Caco-2 (cell line): ENCODE measurements around the gene HOXD12. TPM values are rescaled to one million over a fixed set of nuclear protein-coding genes. Genes with fewer than 3 reads are reported as not detected.

Experiments used
- BruUV-seq: library from RNA; stranded (reverse); fragments of 400-500 nt; replicated peaks from 2 replicates; lab custom pipeline; 2021; lab: Mats Ljungman, UMichigan
- CTCF ChIA-PET: fragments of 300-600 bp; sonication (Branson Sonifier 250); formaldehyde crosslinking; loops from one replicate; lab custom pipeline; 2022; ENCODE audit warnings: antibody characterized with exemption; lab: Charles Lee
- POLR2A ChIA-PET: fragments of 300-600 bp; sonication (Branson Sonifier 250); formaldehyde crosslinking; loops from one replicate; lab custom pipeline; 2022; ENCODE audit warnings: antibody characterized with exemption; lab: Charles Lee
- DNase-seq, 2 experiments: peaks; one replicate each; pipeline versions ENCODE4 v3.0.0 to v3.0.0-alpha.2; 2020 to 2022
- H3K27me3 ChIP-seq: replicated peaks from 2 replicates; pipeline ENCODE4 v1.6.0; 2011; ENCODE audit warnings: low read length; ENCODE audit not compliant: control insufficient read depth, insufficient read depth
- H3K36me3 ChIP-seq: 2 replicates; pipeline ENCODE4 v1.5.1; 2011; ENCODE audit warnings: low read length; ENCODE audit not compliant: control insufficient read depth, insufficient read depth
- H3K4me1 ChIP-seq: fragments of 250-450 bp; sonication (Bioruptor Pico); 2 replicates; pipeline ENCODE4 v1.5.1; 2020; ENCODE audit warnings: mild to moderate bottlenecking
- H3K4me3 ChIP-seq: 2 replicates; pipeline ENCODE4 v1.5.1; 2011; ENCODE audit warnings: low read depth, mild to moderate bottlenecking, control low read depth, low read length
- H3K9me3 ChIP-seq: fragments of 250-450 bp; sonication (Bioruptor Pico); 2 replicates; pipeline ENCODE4 v1.5.1; 2020; ENCODE audit warnings: mild to moderate bottlenecking, moderate library complexity
- H3K27ac Mint-ChIP-seq: one replicate; pipeline ENCODE4 v1.8.0; 2022; ENCODE audit warnings: mixed read lengths; ENCODE audit not compliant: unreplicated experiment
- H3K27me3 Mint-ChIP-seq: one replicate; pipeline ENCODE4 v1.8.0; 2022; ENCODE audit warnings: mixed read lengths; ENCODE audit not compliant: insufficient read depth, unreplicated experiment
- H3K36me3 Mint-ChIP-seq: one replicate; pipeline ENCODE4 v1.8.0; 2022; ENCODE audit warnings: mild to moderate bottlenecking, mixed read lengths; ENCODE audit not compliant: insufficient read depth, unreplicated experiment
- H3K4me1 Mint-ChIP-seq: one replicate; pipeline ENCODE4 v1.8.0; 2022; ENCODE audit warnings: low read depth, mixed read lengths; ENCODE audit not compliant: unreplicated experiment
- H3K4me3 Mint-ChIP-seq: one replicate; pipeline ENCODE4 v1.8.0; 2022; ENCODE audit warnings: mild to moderate bottlenecking, moderate library complexity, mixed read lengths; ENCODE audit not compliant: unreplicated experiment
- H3K9me3 Mint-ChIP-seq: one replicate; pipeline ENCODE4 v1.8.0; 2022; ENCODE audit warnings: mixed read lengths; ENCODE audit not compliant: unreplicated experiment
- intact Hi-C: fragments of 100-400 bp; cut with micrococcal nuclease; formaldehyde crosslinking; loops from one replicate; pipeline ENCODE4 v1.10.0; 2022; ENCODE audit not compliant: unreplicated experiment
- total RNA-seq: library from RNA; stranded (reverse); gene quantifications from 2 replicates; pipeline ENCODE4 v1.2.3, GENCODE V29; 2022
- TF ChIP-seq, protein P1 (sequence below), 2 experiments: fragments of 200-600 bp in 1 of 2; IDR thresholded peaks; 1 replicate in 1 of 2; 2 replicates in 1 of 2; pipeline versions ENCODE4 v1.5.1 to v1.8.0; 2011 to 2022; ENCODE audit warnings: antibody characterized with exemption in 1 of 2, control low read depth in 1 of 2, inconsistent platforms in 1 of 2, low read depth in 1 of 2, low read length in 1 of 2, mild to moderate bottlenecking in 1 of 2, moderate library complexity in 1 of 2; ENCODE audit not compliant: insufficient read depth in 1 of 2, severe bottlenecking in 1 of 2, unreplicated experiment in 1 of 2

HOXD12 gene
- total RNA-seq, 1 experiment from 2014 or later, result not detected

DNA sequence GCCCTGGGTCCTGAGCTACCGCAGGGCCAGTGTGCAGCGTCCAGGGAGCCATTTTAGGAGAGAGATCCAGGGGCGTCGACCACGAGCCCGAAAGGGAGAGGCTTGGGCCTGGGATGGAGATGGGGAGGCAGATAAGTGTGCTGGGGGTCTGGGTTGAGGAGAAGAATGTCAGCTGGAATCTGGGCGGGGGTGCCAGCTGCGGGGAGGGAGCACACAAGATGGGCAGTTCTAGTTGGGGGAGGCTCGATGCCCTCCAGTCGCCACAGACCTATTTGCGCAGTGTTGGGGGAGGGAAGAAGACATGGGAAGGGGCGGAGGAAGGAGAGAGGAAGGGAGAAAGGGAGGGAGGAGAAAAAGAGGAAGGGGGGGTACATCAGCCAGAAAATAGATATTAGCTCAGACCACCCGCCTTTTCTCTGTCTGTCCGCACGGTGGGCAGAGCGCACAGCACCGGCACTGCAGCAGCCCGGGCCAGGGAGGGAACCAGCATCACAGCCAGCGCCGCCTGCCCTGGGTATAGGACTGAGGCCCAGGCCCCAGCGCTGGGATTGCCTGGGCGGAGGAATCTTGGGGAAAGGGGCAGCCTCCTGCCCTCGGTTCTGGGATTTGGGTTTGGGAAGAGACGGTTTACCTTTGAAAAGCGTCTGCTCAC, 5.6 kb downstream of the HOXD12 start:
- TF ChIP-seq, protein P1, sequence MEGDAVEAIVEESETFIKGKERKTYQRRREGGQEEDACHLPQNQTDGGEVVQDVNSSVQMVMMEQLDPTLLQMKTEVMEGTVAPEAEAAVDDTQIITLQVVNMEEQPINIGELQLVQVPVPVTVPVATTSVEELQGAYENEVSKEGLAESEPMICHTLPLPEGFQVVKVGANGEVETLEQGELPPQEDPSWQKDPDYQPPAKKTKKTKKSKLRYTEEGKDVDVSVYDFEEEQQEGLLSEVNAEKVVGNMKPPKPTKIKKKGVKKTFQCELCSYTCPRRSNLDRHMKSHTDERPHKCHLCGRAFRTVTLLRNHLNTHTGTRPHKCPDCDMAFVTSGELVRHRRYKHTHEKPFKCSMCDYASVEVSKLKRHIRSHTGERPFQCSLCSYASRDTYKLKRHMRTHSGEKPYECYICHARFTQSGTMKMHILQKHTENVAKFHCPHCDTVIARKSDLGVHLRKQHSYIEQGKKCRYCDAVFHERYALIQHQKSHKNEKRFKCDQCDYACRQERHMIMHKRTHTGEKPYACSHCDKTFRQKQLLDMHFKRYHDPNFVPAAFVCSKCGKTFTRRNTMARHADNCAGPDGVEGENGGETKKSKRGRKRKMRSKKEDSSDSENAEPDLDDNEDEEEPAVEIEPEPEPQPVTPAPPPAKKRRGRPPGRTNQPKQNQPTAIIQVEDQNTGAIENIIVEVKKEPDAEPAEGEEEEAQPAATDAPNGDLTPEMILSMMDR (IDR thresholded peaks at IDR 0.05; ENCODE audit: insufficient read depth in 1 of 2, low read depth in 1 of 2, low read length in 1 of 2, severe bottlenecking in 1 of 2, unreplicated experiment in 1 of 2), result no peak
- no peak for DNase-seq
- H3K36me3 ChIP-seq, result no peaks in the 10 kb centered on the region
- no peak overlapping the region for H3K27ac Mint-ChIP-seq
- CTCF ChIA-PET, result no interaction called here
- peaks cover 15% of the 10 kb centered on the region for H3K4me1 ChIP-seq
- no TSS peak for BruUV-seq
- peaks cover 10% of the 10 kb centered on the region for H3K27me3 ChIP-seq
- POLR2A ChIA-PET, result no interaction called here
- peak overlapping the region; percentile 23 for H3K4me3 Mint-ChIP-seq
- H3K4me3 ChIP-seq, result no peak overlapping the region
- H3K36me3 Mint-ChIP-seq, result no peaks in the 10 kb centered on the region
- H3K9me3 ChIP-seq, result no peaks in the 10 kb centered on the region
- H3K9me3 Mint-ChIP-seq, result no peaks in the 10 kb centered on the region
- intact Hi-C loops, result no loop called here
- peaks cover 60% of the 10 kb centered on the region for H3K27me3 Mint-ChIP-seq
- peaks cover 15% of the 10 kb centered on the region for H3K4me1 Mint-ChIP-seq

DNA sequence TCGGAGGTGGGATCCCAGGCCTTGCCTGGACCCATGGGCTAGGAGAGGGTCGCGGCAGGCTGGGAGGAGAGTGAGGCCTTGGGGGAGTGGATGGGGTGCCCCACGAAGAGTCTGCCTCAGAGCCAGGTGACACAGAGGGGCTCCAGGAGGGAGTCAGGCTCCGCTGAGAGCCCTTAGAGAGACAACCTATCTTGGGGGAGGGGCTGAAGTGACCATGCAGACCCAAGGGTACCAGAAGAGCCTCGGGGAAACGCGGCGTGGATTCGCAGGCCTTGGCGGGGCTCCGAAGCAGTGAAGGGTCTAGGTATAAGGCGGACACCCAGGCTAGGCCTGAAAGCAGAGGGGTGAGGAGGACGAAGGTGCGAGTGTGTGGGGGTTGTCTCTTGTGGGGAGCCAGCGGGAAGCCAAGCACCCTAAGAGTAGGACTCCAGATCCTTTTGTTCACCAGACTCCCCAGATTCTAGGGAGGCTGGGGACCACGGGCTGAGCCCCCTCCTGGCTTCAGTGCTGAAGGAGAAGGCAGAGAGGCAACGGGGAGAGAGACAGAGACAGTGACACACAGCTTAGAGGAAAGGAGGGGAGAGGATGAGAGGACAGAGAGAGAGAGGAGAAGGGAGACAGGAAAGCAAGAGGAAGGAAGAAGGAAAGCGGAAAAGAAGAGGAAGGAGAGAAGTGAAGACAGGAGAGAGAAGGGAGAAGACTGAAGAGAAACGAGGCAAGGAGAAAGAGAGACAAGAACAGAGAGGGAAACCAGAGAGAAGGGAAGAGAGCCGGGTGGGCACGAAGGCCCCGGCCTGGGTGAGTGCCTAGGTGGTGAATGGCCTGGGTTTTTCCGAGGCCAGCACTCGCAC, 6.4 kb downstream of the HOXD12 start:
- no peaks in the 10 kb centered on the region for H3K9me3 Mint-ChIP-seq

More for the DNA sequence above, 6.4 kb downstream of the HOXD12 start:
- Histone ChIP-seq H3K4me1 (peaks cover 15% of the 10 kb centered on the region), H3K9me3 (no peaks in the 10 kb centered on the region), H3K27me3 (peaks cover 10% of the 10 kb centered on the region), H3K36me3 (no peaks in the 10 kb centered on the region), H3K4me3 (no peak overlapping the region)
- Mint-ChIP-seq H3K4me1 (peaks cover 15% of the 10 kb centered on the region), H3K27me3 (peaks cover 58% of the 10 kb centered on the region), H3K27ac (no peak overlapping the region), H3K4me3 (peak overlapping the region; percentile 56), H3K36me3 (no peaks in the 10 kb centered on the region)
- DNase-seq, result no peak
- intact Hi-C loops, result no loop called here
- TF ChIP-seq, protein P1 (IDR thresholded peaks at IDR 0.05; ENCODE audit: insufficient read depth in 1 of 2, low read depth in 1 of 2, low read length in 1 of 2, severe bottlenecking in 1 of 2, unreplicated experiment in 1 of 2), result no peak
- CTCF ChIA-PET, result interaction anchor here (0.6 to 0.7 kb wide), 3 partner anchors 9 to 1756 kb away, joined by 3 to 4 read pairs (median 3); no protein-coding TSS in a partner anchor
- BruUV-seq, result no TSS peak
- POLR2A ChIA-PET, result no interaction called here
